ENCODE measurements around the gene SLC4A5. TPM values are rescaled to one million over a fixed set of nuclear protein-coding genes. Genes with fewer than 3 reads are reported as not detected.

The SLC4A5 gene
- total RNA-seq, 1 experiment from 2014 or later, result 1.8 TPM

GRCh38 chr2:74206180-74206688, 137.0 kb downstream of the SLC4A5 start (continued):
- TF ChIP-seq AR (CRISPR knock-in tag; IDR thresholded peaks at IDR 0.05), result no peak
- TF ChIP-seq ELF4 (CRISPR knock-in tag; IDR thresholded peaks at IDR 0.05; ENCODE audit: low read depth), result no peak
- TF ChIP-seq SMAD3 (CRISPR knock-in tag; IDR thresholded peaks at IDR 0.05; ENCODE audit: borderline replicate concordance), result no peak

- POLR2A ChIA-PET, result no interaction called here
- DNase-seq (ENCODE audit: low spot score) (no peak), ATAC-seq (no peak)
- Mint-ChIP-seq H3K27me3 (ENCODE audit: low read depth) (no peaks in the 10 kb centered on the region; the same call in 1 of the 2 replicates), H3K9me3 (no peaks in the 10 kb centered on the region), H3K4me3 (peak overlapping the region; percentile 8; the same call in 1 of the 2 replicates), H3K4me1 (peaks cover 48% of the 10 kb centered on the region), H3K36me3 (peaks cover 62% of the 10 kb centered on the region), H3K27ac (peak overlapping the region; percentile 74)
- CTCF ChIA-PET, result interaction anchor here (1.3 kb wide), 1 partner anchor 297 kb away, joined by 3 read pairs; no protein-coding TSS in a partner anchor
- TF ChIP-seq NR3C1 (CRISPR knock-in tag; conservative IDR thresholded peaks at IDR 0.05; ENCODE audit: low read depth), result no peak
- 0 out of 2 replicates have a peak, but pooled peaks have one; percentile 11 for TF ChIP-seq AR (CRISPR knock-in tag; IDR thresholded peaks at IDR 0.05)
Observed at GRCh38 chr2:74205596-74205995, 137.6 kb downstream of the SLC4A5 start.

- peak overlapping the region; percentile 34 for H3K27ac Mint-ChIP-seq
- peaks cover 58% of the 10 kb centered on the region for H3K36me3 Mint-ChIP-seq
- H3K4me3 Mint-ChIP-seq, result 0 out of 2 replicates have a peak overlapping the region, but pooled peaks have one; percentile 6
- no peaks in the 10 kb centered on the region for H3K9me3 Mint-ChIP-seq
- peaks cover 53% of the 10 kb centered on the region for H3K4me1 Mint-ChIP-seq
- H3K27me3 Mint-ChIP-seq (ENCODE audit: low read depth), result no peaks in the 10 kb centered on the region; the same call in 1 of the 2 replicates
- ATAC-seq (peak; percentile 33; the same call in 1 of the 2 replicates), DNase-seq (ENCODE audit: low spot score) (no peak)
- POLR2A ChIA-PET, result interaction anchor here (1.1 kb wide), 1 partner anchor 10 kb away, joined by 3 read pairs; no protein-coding TSS in a partner anchor
- CTCF ChIA-PET, result interaction anchor here (1.3 kb wide), 1 partner anchor 297 kb away, joined by 3 read pairs; no protein-coding TSS in a partner anchor
- TF ChIP-seq AR (CRISPR knock-in tag; IDR thresholded peaks at IDR 0.05) (no peak), ATF6 (CRISPR knock-in tag; IDR thresholded peaks at IDR 0.05) (no peak), CDX4 (CRISPR knock-in tag; IDR thresholded peaks at IDR 0.05; ENCODE audit: borderline replicate concordance) (no peak), SP1 (CRISPR knock-in tag; conservative IDR thresholded peaks at IDR 0.05) (no peak), RELA (CRISPR knock-in tag; IDR thresholded peaks at IDR 0.05; ENCODE audit: borderline replicate concordance) (no peak), ZNF671 (CRISPR knock-in tag; IDR thresholded peaks at IDR 0.05) (no peak), ARID4B (CRISPR knock-in tag; IDR thresholded peaks at IDR 0.05; ENCODE audit: borderline replicate concordance) (no peak), MYBL2 (CRISPR knock-in tag; IDR thresholded peaks at IDR 0.05) (no peak), GRHL2 (CRISPR knock-in tag; IDR thresholded peaks at IDR 0.05; ENCODE audit: insufficient replicate concordance, severe bottlenecking) (no peak), NFYB (CRISPR knock-in tag; conservative IDR thresholded peaks at IDR 0.05; ENCODE audit: low read depth) (no peak)
Observed at GRCh38 chr2:74205113-74205512, 138.1 kb downstream of the SLC4A5 start.
